Embryonic facial prominence (tissue), 1 donor: Measurements from ENCODE around the gene ZNF821.
"Not testable (repeated sequence)": the region's sequence is repeated elsewhere in the genome, so short reads cannot be mapped to it uniquely, and the experiment has no call there.

Experiments
- DNase-seq: peaks from one replicate; pipeline ENCODE4 v3.0.0-alpha.2; 2016; ENCODE audit errors: extremely low spot score

The ZNF821 gene

GRCh38 chr16:71883849-71884638, at the start of gene ZNF821:
ZNF821 (minus strand) TSS chr16:71884182; CDS start chr16:71879946, 4,236 bp downstream.
- peak; percentile 82 for DNase-seq

GRCh38 chr16:71933017-71933416, 49.0 kb upstream of the ZNF821 start:
- no peak for DNase-seq

- no peak for DNase-seq
Observed at GRCh38 chr16:71931599-71931998, 47.6 kb upstream of the ZNF821 start.

GRCh38 chr16:71931001-71931400, 47.0 kb upstream of the ZNF821 start:
- DNase-seq, result no peak

- no peak for DNase-seq
Observed at GRCh38 chr16:71930013-71930563, 46.1 kb upstream of the ZNF821 start.

- DNase-seq, result no peak
Observed at GRCh38 chr16:71929048-71929447, 45.1 kb upstream of the ZNF821 start.

GRCh38 chr16:71927787-71928186, 43.8 kb upstream of the ZNF821 start:
- no peak for DNase-seq

GRCh38 chr16:71927383-71927782, 43.4 kb upstream of the ZNF821 start:
- no peak for DNase-seq

GRCh38 chr16:71924710-71925109, 40.7 kb upstream of the ZNF821 start:
- DNase-seq, result no peak

- DNase-seq, result no peak
Observed at GRCh38 chr16:71923941-71924690, 40.1 kb upstream of the ZNF821 start.

- no peak for DNase-seq
Observed at GRCh38 chr16:71920658-71921057, 36.7 kb upstream of the ZNF821 start.

GRCh38 chr16:71919035-71919434, 35.1 kb upstream of the ZNF821 start:
- DNase-seq, result no peak

- DNase-seq, result no peak
Observed at GRCh38 chr16:71917900-71918299, 33.9 kb upstream of the ZNF821 start.

- no peak for DNase-seq
Observed at GRCh38 chr16:71916397-71916920, 32.5 kb upstream of the ZNF821 start.

GRCh38 chr16:71915350-71915749, 31.4 kb upstream of the ZNF821 start:
- no peak for DNase-seq

GRCh38 chr16:71914802-71915201, 30.8 kb upstream of the ZNF821 start:
- DNase-seq, result no peak

GRCh38 chr16:71912534-71913275, 28.7 kb upstream of the ZNF821 start:
- DNase-seq, result no peak

- no peak for DNase-seq
Observed at GRCh38 chr16:71911121-71911520, 27.1 kb upstream of the ZNF821 start.

- not testable (repeated sequence) for DNase-seq
Observed at GRCh38 chr16:71905765-71906164, 21.8 kb upstream of the ZNF821 start.

- DNase-seq, result no peak
Observed at GRCh38 chr16:71904239-71904638, 20.3 kb upstream of the ZNF821 start.

- DNase-seq, result no peak
Observed at GRCh38 chr16:71903608-71904007, 19.6 kb upstream of the ZNF821 start.
